SIG-M5 treated with dmso at 0.1 percent for 504 hours (cell line): Measurements from ENCODE around the gene PPP1R8.
"Not testable (repeated sequence)": the region's sequence is repeated elsewhere in the genome, so short reads cannot be mapped to it uniquely, and the experiment has no call there.

Source experiments
- DNase-seq: peaks from one replicate; lab custom pipeline; 2025; ENCODE audit not compliant: unreplicated experiment; lab: John Stamatoyannopoulos, UW

The PPP1R8 gene

GRCh38 chr1:27869719-27870085 is 39.1 kb downstream of the PPP1R8 start:
- no peak for DNase-seq

DNA sequence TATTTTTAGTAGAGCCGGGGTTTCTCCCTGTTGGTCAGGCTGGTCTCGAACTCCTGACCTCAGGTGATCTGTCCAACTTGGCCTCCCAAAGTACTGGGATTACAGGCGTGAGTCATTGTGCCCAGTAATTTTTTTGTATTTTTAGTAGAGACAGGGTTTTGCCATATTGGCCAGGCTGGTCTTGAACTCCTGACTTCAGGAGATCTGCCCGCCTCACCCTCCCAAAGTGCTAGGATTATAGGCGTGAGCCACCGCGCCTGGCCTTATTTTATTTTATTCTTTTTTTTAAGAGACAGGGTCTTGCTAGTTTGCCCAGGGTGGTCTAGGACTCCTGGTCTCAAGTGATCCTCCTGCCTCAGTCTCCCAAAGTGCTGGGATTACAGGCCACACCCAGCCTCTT is 40.5 kb downstream of the PPP1R8 start:
- not testable (repeated sequence) for DNase-seq

DNA sequence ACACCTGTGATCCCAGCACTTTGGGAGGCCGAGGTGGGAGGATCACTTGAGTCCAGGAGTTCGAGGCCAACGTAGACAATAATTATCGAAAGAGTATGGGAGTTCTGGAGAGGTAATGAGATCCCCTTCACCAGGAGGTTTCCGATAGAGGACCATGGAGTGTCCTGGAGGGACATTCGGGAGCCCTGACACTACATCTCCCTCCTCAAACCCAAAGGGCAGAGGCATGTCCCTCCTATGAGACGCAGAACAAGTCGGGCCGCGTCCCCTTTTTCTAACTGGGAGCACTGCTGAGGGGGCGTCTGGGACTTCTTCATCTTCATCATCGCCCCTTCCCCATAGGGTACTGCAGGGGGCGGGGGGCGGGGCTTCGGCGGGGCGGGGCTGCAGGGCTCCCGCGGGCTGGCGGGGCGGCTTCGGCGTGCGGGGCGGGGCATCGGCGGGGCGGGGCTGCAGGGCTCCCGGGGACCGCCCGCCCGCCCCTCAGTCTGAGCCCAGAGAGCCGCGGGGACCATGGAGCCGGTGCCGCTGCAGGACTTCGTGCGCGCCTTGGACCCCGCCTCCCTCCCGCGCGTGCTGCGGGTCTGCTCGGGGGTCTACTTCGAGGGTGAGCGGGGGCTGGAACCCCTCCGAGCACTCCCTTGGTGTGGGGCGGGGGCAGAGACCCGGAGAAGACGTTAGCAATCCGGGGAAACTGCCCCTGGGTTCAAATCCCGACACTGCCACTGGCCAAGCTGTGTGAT is 41.6 kb downstream of the PPP1R8 start, which contains the start of gene THEMIS2:
Gene THEMIS2, plus strand, starts transcription at position 486 of the 743 bp plus-strand sequence. Its CDS starts 28 bp downstream, at position 514.
- peak; percentile 38 for DNase-seq

GRCh38 chr1:27872802-27873551 is 42.4 kb downstream of the PPP1R8 start:
- peak; percentile 21 for DNase-seq

GRCh38 chr1:27873671-27874384 is 43.2 kb downstream of the PPP1R8 start:
- DNase-seq = peak; percentile 61

- no peak for DNase-seq
Observed at GRCh38 chr1:27876341-27877114, 45.9 kb downstream of the PPP1R8 start.

DNA sequence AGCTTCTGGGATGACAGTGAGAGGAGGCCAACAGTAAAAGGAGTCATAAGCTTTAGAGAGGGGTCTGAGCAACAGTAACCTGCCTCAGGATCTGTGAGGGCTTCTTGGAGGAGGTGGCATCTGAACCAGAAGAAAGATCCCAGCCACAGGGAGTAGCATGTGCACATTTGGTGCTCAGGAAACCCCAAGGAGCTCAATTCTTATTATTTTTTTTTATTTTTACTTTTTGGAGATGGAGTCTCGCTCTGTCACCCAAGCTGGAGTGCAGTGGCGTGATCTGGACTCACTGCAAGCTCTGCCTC is 46.5 kb downstream of the PPP1R8 start:
- no peak for DNase-seq

- no peak for DNase-seq
Observed at GRCh38 chr1:27878039-27878438, 47.5 kb downstream of the PPP1R8 start.

DNA sequence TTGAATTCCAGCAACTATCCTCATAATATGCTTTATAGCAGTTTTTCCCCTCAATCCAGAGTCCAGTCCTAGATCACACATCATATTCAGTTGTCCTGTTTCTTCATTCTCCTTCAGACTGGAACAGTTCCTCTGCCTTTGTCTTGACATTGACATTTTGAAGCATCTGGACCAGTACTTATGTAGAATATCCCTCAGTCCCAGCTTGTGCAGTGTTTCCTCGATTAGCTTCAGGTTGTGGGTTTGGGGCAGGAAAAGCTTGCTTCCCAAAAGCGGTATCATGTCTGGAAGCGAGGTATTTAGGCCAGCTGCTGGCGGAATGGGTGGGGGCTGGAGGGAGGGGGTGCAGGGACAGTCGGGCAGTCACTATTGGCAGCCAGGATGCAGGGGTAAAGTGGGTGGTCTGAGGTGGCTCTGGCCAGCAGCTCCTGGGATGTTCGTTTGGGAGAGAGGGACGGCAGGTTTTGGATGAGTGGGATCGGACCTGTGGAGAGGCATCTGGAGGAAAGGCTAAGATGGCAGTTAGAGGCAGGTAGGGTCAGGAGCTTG is 48.3 kb downstream of the PPP1R8 start:
- no peak for DNase-seq

DNA sequence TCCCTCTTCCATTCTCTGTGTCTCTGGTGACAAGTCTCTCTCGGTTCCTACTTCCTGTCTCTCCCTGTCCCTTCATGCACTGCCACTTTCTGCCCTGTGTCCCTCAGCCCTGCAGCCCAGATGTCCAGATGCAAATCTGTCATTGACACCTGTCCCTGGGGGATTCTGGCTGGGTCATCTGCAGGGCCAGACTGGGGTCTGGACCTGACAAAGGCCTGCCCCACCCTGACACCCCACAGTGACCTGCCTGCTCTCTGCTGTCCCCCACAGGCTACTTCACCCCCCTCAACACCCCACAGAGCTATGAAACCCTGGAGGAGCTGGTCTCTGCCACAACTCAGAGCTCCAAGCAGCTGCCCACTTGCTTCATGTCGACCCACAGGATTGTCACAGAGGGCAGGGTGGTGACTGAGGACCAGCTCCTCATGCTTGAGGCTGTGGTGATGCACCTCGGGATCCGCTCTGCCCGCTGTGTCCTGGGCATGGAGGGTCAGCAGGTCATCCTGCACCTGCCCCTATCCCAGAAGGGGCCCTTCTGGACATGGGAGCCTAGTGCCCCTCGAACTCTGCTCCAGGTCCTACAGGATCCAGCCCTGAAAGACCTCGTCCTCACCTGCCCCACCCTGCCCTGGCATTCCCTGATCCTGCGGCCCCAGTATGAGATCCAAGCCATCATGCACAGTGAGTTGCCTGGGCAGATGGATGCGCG is 48.9 kb downstream of the PPP1R8 start:
- no peak for DNase-seq

- DNase-seq = no peak
Observed at GRCh38 chr1:27882543-27882903, 51.9 kb downstream of the PPP1R8 start.

- DNase-seq = no peak
Observed at GRCh38 chr1:27883536-27883935, 53.0 kb downstream of the PPP1R8 start.

DNA sequence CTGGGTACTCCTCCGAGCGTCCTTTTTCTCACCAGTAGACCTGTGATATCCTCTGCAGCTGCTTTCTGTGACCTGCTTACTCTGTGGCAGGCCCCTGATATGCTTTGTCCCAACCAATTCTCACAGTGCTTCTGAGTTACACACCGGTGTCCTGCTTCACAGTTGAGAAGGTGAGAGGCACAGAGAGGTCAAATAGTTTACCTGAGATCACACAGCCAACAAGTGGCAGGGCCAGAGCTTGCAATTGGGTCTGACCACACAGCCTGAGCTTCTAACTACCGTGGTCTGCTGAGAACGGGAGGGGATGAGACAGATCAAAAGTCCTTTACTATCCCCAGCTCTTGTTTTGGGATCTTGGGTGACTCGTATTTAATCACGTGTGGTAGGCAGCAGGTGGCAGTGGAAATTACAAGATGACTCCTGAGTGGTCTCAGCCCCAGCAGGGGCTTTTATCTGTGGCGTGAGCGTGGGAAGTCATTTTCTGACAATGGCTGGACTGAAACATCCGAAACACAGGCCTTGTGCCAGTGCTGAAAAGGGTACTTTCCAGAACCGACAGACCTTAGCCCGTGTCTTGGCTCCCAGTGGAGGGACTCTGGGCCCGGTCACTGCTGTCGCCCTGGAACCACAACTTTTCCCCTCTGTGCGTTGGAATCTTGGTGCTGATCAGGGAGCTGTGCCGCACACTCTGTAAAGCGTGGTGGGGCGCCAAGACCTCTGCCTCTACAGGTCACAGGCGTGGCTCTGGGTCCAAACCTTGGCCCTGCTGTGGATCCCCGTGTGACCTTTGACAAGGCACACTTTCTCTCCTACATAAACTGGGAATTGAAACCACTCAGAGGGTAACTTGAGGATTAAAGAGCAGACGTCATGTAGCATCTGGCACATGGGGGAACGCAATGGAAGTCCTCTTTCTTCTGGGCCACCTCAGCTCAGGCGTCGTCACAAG is 53.7 kb downstream of the PPP1R8 start:
- peak; percentile 72 for DNase-seq

- DNase-seq = peak; percentile 96
Observed at GRCh38 chr1:27885114-27885528, 54.5 kb downstream of the PPP1R8 start.

GRCh38 chr1:27885621-27886352 is 55.2 kb downstream of the PPP1R8 start:
- DNase-seq = peak; percentile 97

- DNase-seq = peak; percentile 30
Observed at GRCh38 chr1:27886353-27886679, 55.7 kb downstream of the PPP1R8 start.

DNA sequence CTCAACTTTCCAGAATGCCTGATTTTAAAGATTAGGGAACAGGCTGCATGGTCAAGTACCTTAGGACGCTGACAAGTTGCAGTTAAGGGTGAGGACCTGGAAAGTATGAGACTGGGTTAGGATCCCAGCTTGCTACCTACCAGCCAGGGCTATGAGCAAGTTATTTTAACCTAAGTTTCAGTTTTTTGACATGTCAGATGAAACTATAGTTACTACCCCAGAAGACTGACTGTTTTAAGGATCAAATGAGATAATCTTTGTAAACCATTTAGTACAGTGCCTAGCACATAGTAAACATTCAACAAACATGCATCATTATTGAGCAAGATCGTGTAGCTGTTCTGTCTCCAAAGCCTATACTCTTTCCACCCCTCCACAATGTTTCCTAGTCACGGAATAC is 56.2 kb downstream of the PPP1R8 start:
- no peak for DNase-seq

DNA sequence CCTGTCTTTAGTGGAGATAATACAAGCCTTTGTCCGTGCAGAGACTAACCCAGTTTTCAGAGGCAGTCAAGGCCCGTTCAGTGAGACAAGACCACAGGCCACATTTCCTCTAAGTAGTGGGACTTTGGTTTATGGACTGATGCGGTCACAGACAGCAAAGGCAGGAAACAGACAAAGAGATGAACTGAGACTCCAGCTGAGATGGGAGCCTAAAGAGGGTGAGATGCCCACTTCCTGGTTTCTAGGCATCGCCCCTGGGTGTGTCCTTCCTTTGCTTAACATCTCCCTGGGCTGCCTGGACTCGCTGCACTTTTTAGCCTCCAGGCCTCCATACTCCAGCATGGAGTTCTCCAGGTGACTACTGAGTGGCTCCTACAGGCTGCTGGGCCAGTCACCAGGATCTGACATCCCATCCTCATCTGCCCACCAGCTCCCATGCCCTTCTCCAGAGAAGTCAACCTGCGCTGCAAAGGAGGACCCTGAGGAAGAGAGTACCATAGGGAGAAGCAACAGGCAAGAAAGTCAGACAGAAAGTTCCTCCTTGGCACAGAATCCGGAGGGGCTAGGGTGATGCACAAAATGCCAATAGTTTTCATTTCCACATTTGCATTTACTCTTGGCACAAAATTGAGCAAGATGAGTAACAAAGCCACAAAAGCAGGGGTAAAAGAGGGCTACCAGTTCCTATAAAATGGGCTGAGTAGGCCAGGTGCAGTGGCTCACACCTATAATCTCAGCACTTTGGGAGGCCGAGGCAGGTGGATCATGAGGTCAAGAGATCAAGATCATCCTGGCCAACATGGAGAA is 56.8 kb downstream of the PPP1R8 start:
- DNase-seq = peak; percentile 93
